ENCODE results near the gene CHMP1B. TPM values are rescaled to one million over a fixed set of nuclear protein-coding genes. Genes with fewer than 3 reads are reported as not detected.

CHMP1B gene
- total RNA-seq = 48.0 and 63.4 TPM in 2 replicates

- DNase-seq (ENCODE audit: low read depth, low spot score) = peak; percentile 90
Measured at GRCh38 chr18:11851146-11851805, at the start of gene CHMP1B. CHMP1B (plus strand) TSS chr18:11851413; CDS start chr18:11851512, 99 bp downstream.

DNA sequence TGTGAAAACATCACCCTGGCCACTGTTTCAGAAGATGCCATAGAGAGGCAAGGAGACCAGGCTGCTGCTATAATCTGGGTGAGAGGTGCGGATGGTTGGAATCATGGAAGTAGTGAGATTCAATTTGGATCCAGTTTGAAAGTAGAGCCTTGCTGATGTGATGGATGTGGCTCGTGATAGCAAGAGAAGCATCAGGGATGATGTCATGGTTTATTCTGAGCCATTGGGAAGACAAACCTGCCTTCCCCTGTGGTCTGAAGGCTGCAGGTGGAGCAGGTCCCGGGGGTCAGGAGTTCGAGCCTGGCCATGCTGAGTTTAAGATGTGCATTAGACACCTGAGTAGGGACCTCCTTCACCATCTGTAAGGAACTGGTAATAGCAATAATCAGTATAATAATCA is 49.6 kb upstream of the CHMP1B start:
- DNase-seq (ENCODE audit: low read depth, low spot score) = no peak

- no peak for DNase-seq (ENCODE audit: low read depth, low spot score)
Measured at GRCh38 chr18:11802158-11802557, 49.1 kb upstream of the CHMP1B start.

DNA sequence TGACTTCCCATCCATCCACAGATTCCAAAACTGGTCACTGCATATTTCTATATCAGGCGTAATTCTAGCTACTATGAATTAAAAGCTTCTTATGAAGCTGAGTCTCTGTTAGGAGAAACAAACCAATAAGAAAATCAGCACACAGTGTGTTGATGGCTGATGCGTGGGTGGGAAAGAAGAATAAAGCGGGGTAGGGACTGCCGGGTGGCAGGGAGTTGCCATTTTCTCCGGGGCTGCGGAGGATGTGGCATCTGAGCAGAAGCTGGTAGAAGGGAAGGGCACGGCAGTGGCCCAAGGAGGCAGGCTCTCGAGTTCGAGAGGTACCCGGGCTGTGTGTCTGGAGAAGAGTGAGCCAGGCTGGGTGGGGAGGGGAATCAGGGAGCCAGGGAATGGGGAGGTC is 48.6 kb upstream of the CHMP1B start:
- DNase-seq (ENCODE audit: low read depth, low spot score) = no peak

DNA sequence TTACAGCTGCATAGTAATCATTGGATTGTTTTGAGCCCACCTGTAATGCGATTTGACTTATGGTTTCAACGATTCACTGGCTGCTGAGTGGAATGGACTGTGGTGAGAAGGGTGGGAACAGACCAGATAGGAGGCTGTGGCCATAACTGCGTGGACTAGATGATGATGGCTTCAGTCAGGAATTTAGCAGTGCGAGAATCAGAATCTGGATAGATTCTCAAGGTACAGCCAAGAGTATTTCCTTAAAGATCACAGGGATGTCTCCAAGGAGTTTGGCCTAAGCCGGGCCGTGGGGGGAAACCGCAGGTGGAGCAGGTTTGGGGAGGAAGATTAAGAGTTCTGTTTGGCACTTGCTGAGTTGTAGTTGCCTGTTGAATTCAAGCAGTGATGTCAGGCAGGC is 44.0 kb upstream of the CHMP1B start:
- no peak for DNase-seq (ENCODE audit: low read depth, low spot score)

DNA sequence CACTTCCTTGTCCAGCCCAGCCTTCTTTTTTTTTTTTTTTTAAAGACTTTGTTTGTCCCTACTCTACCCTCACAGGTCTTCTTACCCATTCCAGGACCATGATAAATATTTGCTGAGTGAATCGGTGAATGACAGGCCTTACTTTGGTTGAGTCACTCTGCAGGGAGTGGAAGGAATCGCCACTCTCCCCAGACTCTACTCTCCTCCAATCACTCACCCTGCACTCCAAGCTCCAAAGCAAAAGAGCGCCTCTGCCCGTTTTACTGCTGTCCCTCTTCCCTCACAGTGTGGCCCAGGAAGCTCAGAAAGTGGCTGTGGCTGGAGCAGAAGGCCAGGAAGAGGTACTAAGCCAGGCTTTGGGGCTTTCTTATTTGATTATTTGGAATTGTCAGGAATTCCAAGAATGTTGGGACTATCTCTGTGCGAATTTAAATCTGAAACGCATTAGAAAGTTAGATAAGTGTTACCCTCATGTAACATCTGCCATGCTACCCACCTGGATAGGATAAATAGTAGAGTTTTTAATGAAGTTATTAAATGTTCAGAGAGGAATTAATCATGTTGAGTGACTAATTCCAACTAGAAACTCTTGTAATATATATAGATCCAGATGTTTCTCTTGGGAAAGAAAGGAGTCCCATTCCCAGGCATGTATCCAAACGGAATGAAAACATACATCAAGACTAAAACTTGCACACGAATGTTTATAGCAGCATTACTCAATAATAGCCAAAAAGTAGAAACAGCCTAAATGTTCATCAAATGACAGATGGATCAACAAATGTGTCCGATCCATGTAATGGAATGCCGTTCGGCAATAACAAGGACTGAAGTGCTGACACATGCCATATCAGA is 43.0 kb upstream of the CHMP1B start:
- no peak for DNase-seq (ENCODE audit: low read depth, low spot score)

DNA sequence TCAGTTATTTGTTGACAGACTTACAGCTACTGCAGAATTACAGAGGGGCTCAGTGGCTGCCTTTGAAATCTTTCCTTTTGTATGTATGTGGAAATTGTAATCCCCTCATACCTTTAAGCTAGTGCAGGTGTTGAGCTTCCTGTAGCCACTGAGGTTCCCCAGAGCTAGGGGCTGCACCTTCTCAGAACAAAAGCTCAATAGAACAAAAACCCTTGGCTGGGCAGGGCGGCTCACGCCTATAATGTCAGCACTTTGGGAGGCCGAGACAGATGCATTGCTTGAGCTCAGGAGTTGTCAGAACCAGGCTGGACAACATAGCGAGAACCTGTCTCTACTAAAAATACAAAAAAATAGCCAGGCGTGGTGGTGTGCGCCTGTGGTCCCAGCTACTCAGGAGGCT is 41.3 kb upstream of the CHMP1B start:
- no peak for DNase-seq (ENCODE audit: low read depth, low spot score)

DNA sequence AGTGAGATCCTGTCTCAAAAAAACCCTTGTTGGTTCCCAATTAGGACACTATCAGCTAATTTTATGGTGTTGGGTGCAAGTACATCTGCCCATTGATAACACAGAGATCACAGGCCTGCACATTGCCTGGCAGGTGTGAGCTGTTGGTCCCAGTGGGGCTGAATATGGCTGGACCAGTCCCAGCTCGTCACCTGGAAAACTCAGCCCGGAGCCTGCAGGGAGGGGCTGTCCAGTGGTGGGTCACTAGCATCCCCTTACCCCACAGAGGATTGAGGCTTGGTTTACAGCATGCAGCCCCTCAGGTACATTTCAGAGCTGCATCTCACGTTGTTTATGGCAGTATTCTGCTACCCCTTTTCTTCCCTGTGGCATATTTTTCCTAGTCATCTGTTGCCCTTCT is 40.8 kb upstream of the CHMP1B start:
- DNase-seq (ENCODE audit: low read depth, low spot score) = no peak

GRCh38 chr18:11811009-11811408 is 40.2 kb upstream of the CHMP1B start:
- no peak for DNase-seq (ENCODE audit: low read depth, low spot score)

- no peak for DNase-seq (ENCODE audit: low read depth, low spot score)
Measured at GRCh38 chr18:11817229-11817628, 34.0 kb upstream of the CHMP1B start.

GRCh38 chr18:11818486-11819203 is 32.6 kb upstream of the CHMP1B start:
- no peak for DNase-seq (ENCODE audit: low read depth, low spot score)

DNA sequence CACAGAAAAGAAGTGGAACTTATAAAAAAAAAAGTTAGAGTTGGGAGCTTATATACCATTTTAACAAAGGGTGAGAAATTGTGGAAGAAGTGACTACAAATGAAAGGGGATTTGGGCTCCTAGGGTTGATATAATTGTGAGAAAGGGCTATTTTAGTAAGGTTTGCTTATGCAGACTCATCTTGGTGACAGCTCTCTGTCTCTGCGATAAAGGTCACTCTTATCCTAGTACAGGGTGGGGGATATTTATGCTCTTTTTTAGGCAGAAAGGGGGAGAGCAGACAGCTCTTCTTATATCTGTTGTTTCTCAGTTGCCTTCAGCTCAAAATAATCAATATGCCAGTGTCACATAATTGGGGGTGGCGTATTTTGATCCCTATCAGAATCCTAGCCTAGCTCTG is 31.3 kb upstream of the CHMP1B start:
- DNase-seq (ENCODE audit: low read depth, low spot score) = no peak

DNA sequence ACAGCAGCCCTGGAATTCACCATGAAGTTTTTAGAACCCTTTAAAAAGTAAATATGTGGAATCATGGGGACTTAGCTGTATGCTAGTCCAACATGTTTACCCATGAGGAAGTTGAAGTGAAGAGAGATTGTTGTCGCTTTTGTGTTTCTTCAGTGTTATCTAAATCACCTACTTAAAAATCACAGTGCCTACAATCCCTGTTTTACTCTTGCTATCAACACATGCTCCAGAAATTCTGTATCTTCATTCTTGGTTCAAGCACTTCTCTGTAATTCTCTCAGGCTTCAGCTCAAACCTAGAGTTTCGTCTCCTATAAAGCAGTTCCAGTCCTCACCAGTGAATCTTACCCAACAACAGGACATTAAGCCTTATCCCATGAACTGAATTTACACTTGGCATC is 30.5 kb upstream of the CHMP1B start:
- DNase-seq (ENCODE audit: low read depth, low spot score) = no peak

DNA sequence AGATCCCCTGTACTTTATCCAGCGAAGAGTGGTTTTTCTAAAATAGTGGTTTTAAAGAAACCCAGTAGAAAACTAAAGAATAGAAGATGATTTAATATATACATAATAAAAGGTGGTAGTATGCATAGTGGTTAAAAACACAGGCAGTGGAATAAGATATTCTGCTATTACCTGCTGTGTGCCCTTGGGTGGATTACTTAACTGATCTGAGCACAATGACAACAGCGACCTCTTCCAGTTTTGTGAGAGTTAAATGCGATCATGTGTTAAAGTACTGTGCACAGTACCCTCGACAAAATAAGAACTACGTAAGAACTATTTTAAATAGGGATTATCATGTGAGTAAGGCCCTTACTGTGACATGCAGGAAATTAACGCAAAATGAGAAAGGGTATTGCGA is 30.0 kb upstream of the CHMP1B start:
- DNase-seq (ENCODE audit: low read depth, low spot score) = no peak

DNA sequence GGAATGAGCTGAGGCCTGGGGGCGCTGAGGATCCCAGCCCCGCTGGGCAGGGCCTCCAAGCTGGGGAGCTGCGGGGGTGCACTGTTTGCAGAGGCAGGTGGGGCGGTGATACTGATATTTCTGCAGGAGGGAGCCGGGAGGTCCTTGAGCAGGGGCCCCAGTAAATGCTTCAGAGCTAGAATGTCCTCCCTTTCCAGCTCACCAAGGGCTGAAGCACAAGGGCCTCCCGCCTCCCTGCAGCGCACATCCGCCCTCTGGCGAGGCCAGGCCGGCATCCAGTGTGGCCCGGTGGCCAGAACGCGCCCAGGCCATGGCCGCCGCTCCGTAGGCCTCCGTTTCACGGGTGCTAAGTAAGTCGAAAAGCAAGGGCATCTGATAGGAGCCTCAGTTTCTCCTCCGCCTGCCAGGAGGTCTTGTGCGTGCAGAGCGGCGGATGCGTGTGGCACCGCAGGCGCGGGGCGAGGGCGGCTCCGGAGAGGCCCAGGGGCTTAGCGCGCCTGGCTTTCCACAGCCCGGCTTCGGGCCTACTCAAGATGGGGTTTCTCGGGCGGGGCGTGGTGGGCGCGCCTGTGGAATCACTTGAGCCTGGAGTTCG is 29.5 kb upstream of the CHMP1B start:
- no peak for DNase-seq (ENCODE audit: low read depth, low spot score)

DNA sequence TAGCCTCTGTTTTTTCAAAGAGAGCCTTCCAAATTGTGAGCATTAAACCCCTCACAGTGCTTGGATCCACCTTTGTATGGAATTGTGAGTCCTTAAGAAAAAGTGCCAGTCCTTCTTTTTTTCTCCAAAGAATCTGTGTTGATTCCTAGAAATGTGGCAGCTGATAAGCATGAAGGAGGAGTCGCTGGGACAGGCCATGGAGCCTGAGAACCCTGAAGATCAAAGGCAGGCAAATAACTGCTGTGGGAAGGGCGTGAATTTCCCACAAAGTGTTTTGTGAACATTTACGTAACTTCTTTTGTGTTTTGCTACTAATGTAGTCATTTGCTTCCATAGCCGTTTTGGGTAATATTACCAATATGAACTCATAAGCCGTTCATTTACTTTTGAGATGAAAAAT is 27.7 kb upstream of the CHMP1B start:
- no peak for DNase-seq (ENCODE audit: low read depth, low spot score)

- no peak for DNase-seq (ENCODE audit: low read depth, low spot score)
Measured at GRCh38 chr18:11826836-11827235, 24.4 kb upstream of the CHMP1B start.

GRCh38 chr18:11828786-11829432 is 22.3 kb upstream of the CHMP1B start:
- DNase-seq (ENCODE audit: low read depth, low spot score) = no peak

GRCh38 chr18:11830585-11830984 is 20.6 kb upstream of the CHMP1B start:
- no peak for DNase-seq (ENCODE audit: low read depth, low spot score)

- DNase-seq (ENCODE audit: low read depth, low spot score) = no peak
Measured at GRCh38 chr18:11831921-11832320, 19.3 kb upstream of the CHMP1B start.

GRCh38 chr18:11834772-11835171 is 16.4 kb upstream of the CHMP1B start:
- DNase-seq (ENCODE audit: low read depth, low spot score) = no peak

All from pulmonary artery endothelial cell (primary cell).